Measurements from ENCODE around the gene B3GNT8.

GRCh38 chr19:41392775-41393174 is 34.4 kb downstream of the B3GNT8 start:
- TF ChIP-seq CTCF (IDR thresholded peaks at IDR 0.05) (no peak), POLR2A (IDR thresholded peaks at IDR 0.05) (no peak)
